Vagina (tissue), 2 donors: ENCODE results near the gene C22orf31. TPM values are rescaled to one million over a fixed set of nuclear protein-coding genes. Genes with fewer than 3 reads are reported as not detected.

Experiments
- DNase-seq, 2 donors: peaks; one replicate each; pipeline ENCODE4 v3.0.0-alpha.2; 2017; ENCODE audit errors: extremely low spot score in 2 of 2
- H3K27ac ChIP-seq: fragments of 200-600 bp; sonication (generic); one replicate; pipeline ENCODE4 v1.5.1; 2019
- H3K27me3 ChIP-seq: fragments of 200-600 bp; sonication (generic); one replicate; pipeline ENCODE4 v1.5.1; 2019
- H3K36me3 ChIP-seq, 2 donors: fragments of 200-600 bp; sonication (generic); one replicate each; pipeline ENCODE4 v1.5.1; 2017 to 2019
- H3K4me1 ChIP-seq: fragments of 200-600 bp; sonication (generic); one replicate; pipeline ENCODE4 v1.5.1; 2019
- H3K4me3 ChIP-seq, 2 donors: fragments of 200-600 bp; sonication (generic); 1 replicate in 1 of 2; 2 replicates in 1 of 2; pipeline ENCODE4 v1.5.1; 2016 to 2019
- H3K9me3 ChIP-seq: fragments of 200-600 bp; sonication (generic); one replicate; pipeline ENCODE4 v1.5.1; 2019
- POLR2A ChIP-seq, 2 donors: fragments of 450-650 bp; IDR thresholded peaks; one replicate each; pipeline ENCODE4 v1.6.1; 2017; ENCODE audit warnings: antibody characterized with exemption in 2 of 2, mild to moderate bottlenecking in 2 of 2, moderate library complexity in 2 of 2
- POLR2AphosphoS5 ChIP-seq, 2 donors: sonication (generic); formaldehyde crosslinking; IDR thresholded peaks; one replicate each; pipeline ENCODE4 v1.9.0; 2017; ENCODE audit warnings: antibody characterized with exemption in 2 of 2, mild to moderate bottlenecking in 2 of 2, low read depth in 1 of 2; ENCODE audit not compliant: insufficient read depth in 1 of 2
- intact Hi-C: fragments of 100-400 bp; cut with DNase I; formaldehyde crosslinking; loops from one replicate; pipeline ENCODE4 v1.15.1; 2023
- total RNA-seq: library from RNA; depleted of rRNA; stranded (reverse); fragments of >200 nt; gene quantifications from one replicate; pipeline ENCODE4 v1.2.3, GENCODE V29; 2016
- TF ChIP-seq, protein P1 (sequence below), 3 experiments: fragments of 450-650 bp in 2 of 3; fragments of 200-600 bp in 1 of 3; sonication (generic) in 1 of 3; IDR thresholded peaks; one replicate each; pipeline ENCODE4 v1.5.1; 2017 to 2019; ENCODE audit warnings: antibody characterized with exemption in 3 of 3, mild to moderate bottlenecking in 2 of 3, moderate library complexity in 2 of 3

Gene C22orf31
- total RNA-seq, 1 donor from 2014 or later, result not detected

GRCh38 chr22:29105468-29105867, 43.8 kb upstream of the C22orf31 start:
- no peak overlapping the region for H3K27ac ChIP-seq
- no peaks in the 10 kb centered on the region for H3K4me1 ChIP-seq
- TF ChIP-seq POLR2A (IDR thresholded peaks at IDR 0.05), result no peak
- no peak for TF ChIP-seq POLR2AphosphoS5 (IDR thresholded peaks at IDR 0.05; ENCODE audit: insufficient read depth in 1 of 2, low read depth in 1 of 2)
- TF ChIP-seq, protein P1, sequence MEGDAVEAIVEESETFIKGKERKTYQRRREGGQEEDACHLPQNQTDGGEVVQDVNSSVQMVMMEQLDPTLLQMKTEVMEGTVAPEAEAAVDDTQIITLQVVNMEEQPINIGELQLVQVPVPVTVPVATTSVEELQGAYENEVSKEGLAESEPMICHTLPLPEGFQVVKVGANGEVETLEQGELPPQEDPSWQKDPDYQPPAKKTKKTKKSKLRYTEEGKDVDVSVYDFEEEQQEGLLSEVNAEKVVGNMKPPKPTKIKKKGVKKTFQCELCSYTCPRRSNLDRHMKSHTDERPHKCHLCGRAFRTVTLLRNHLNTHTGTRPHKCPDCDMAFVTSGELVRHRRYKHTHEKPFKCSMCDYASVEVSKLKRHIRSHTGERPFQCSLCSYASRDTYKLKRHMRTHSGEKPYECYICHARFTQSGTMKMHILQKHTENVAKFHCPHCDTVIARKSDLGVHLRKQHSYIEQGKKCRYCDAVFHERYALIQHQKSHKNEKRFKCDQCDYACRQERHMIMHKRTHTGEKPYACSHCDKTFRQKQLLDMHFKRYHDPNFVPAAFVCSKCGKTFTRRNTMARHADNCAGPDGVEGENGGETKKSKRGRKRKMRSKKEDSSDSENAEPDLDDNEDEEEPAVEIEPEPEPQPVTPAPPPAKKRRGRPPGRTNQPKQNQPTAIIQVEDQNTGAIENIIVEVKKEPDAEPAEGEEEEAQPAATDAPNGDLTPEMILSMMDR (IDR thresholded peaks at IDR 0.05), result no peak
- DNase-seq, result no peak
- H3K9me3 ChIP-seq, result no peaks in the 10 kb centered on the region
- no peaks in the 10 kb centered on the region for H3K27me3 ChIP-seq
- H3K4me3 ChIP-seq, result no peak overlapping the region
- no peaks in the 10 kb centered on the region for H3K36me3 ChIP-seq
- intact Hi-C loops, result no loop called here

- no peaks in the 10 kb centered on the region for H3K9me3 ChIP-seq
- TF ChIP-seq, protein P1 (IDR thresholded peaks at IDR 0.05), result no peak
- TF ChIP-seq POLR2AphosphoS5 (IDR thresholded peaks at IDR 0.05; ENCODE audit: insufficient read depth in 1 of 2, low read depth in 1 of 2) (no peak), POLR2A (IDR thresholded peaks at IDR 0.05) (no peak)
- intact Hi-C loops, result no loop called here
- peaks cover 0 to 10% of the 10 kb centered on the region in 2 donors for H3K36me3 ChIP-seq
- no peak for DNase-seq
- H3K27me3 ChIP-seq, result no peaks in the 10 kb centered on the region
- no peak overlapping the region for H3K27ac ChIP-seq
- H3K4me3 ChIP-seq, result no peak overlapping the region
- no peaks in the 10 kb centered on the region for H3K4me1 ChIP-seq
These were observed 41.5 kb upstream of the C22orf31 start for GRCh38 chr22:29103121-29103520.

DNA sequence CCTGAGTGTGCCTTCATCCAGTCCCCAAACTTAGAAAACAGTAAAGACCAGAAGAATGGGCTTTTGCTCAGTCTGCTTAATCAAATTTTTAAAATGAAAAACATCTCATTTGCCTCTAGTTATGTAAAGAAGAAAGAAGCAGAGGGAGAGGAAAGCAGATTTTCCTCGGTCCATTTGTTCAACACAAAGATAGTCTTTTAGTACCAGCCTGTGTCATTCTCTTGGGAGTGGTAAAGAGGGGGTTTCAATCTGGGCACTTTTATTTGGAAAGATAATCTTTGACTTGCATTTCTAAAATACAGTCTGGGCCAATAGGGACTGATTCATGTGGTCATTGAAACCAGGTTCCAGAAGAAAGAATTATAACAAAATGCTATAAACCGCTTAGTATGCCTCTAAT, 40.7 kb upstream of the C22orf31 start:
- no peak overlapping the region for H3K4me3 ChIP-seq
- intact Hi-C loops, result no loop called here
- no peaks in the 10 kb centered on the region for H3K9me3 ChIP-seq
- H3K36me3 ChIP-seq, result peaks cover 0 to 10% of the 10 kb centered on the region in 2 donors
- H3K4me1 ChIP-seq, result no peaks in the 10 kb centered on the region
- no peaks in the 10 kb centered on the region for H3K27me3 ChIP-seq
- no peak overlapping the region for H3K27ac ChIP-seq
- no peak for DNase-seq
- TF ChIP-seq, protein P1 (IDR thresholded peaks at IDR 0.05), result no peak
- TF ChIP-seq POLR2AphosphoS5 (IDR thresholded peaks at IDR 0.05; ENCODE audit: insufficient read depth in 1 of 2, low read depth in 1 of 2), result no peak
- no peak for TF ChIP-seq POLR2A (IDR thresholded peaks at IDR 0.05)

GRCh38 chr22:29098296-29098695, 36.7 kb upstream of the C22orf31 start:
- Histone ChIP-seq H3K36me3 (peaks cover 0 to 32% of the 10 kb centered on the region in 2 donors), H3K9me3 (no peaks in the 10 kb centered on the region), H3K4me1 (peaks cover 10% of the 10 kb centered on the region), H3K27me3 (no peaks in the 10 kb centered on the region), H3K4me3 (no peak overlapping the region), H3K27ac (no peak overlapping the region)
- no peak for DNase-seq
- intact Hi-C loops, result no loop called here
- no peak for TF ChIP-seq POLR2A (IDR thresholded peaks at IDR 0.05)
- TF ChIP-seq POLR2AphosphoS5 (IDR thresholded peaks at IDR 0.05; ENCODE audit: insufficient read depth in 1 of 2, low read depth in 1 of 2), result no peak
- TF ChIP-seq, protein P1 (IDR thresholded peaks at IDR 0.05), result no peak

- H3K27ac ChIP-seq, result no peak overlapping the region
- no peak for DNase-seq
- H3K4me3 ChIP-seq, result no peak overlapping the region
- H3K36me3 ChIP-seq, result peaks cover 0 to 32% of the 10 kb centered on the region in 2 donors
- H3K4me1 ChIP-seq, result peaks cover 21% of the 10 kb centered on the region
- TF ChIP-seq, protein P1 (IDR thresholded peaks at IDR 0.05), result no peak
- TF ChIP-seq POLR2A (IDR thresholded peaks at IDR 0.05) (no peak), POLR2AphosphoS5 (IDR thresholded peaks at IDR 0.05; ENCODE audit: insufficient read depth in 1 of 2, low read depth in 1 of 2) (no peak)
- no peaks in the 10 kb centered on the region for H3K9me3 ChIP-seq
- no peaks in the 10 kb centered on the region for H3K27me3 ChIP-seq
- intact Hi-C loops, result no loop called here
These were observed 35.4 kb upstream of the C22orf31 start for GRCh38 chr22:29096736-29097669.
